Liver (tissue), 3 donors: ENCODE measurements around the gene CLN6.

Source experiments
- FOXA2 ChIP-seq: IDR thresholded peaks from 2 replicates; pipeline ENCODE4 v1.6.1; 2016; ENCODE audit warnings: antibody characterized with exemption
- JUND ChIP-seq, 2 donors: IDR thresholded peaks; 2 replicates each; pipeline ENCODE4 v1.6.1; 2016; ENCODE audit warnings: antibody characterized with exemption in 2 of 2
- RAD21 ChIP-seq, 2 donors: IDR thresholded peaks; 2 replicates each; pipeline ENCODE4 v1.6.1; 2016; ENCODE audit warnings: antibody characterized with exemption in 2 of 2, mild to moderate bottlenecking in 2 of 2
- TF ChIP-seq, protein P1 (sequence below): IDR thresholded peaks from 2 replicates; pipeline ENCODE4 v1.6.1; 2016; ENCODE audit warnings: antibody characterized with exemption, mild to moderate bottlenecking
- TF ChIP-seq, protein P2 (sequence below): fragments of 150-350 bp; IDR thresholded peaks from 2 replicates; pipeline ENCODE4 v1.5.1; 2017; ENCODE audit warnings: improper control_type of control experiment, low read depth, low read length; ENCODE audit not compliant: missing input control
- TF ChIP-seq, protein P3 (sequence below): IDR thresholded peaks from 2 replicates; pipeline ENCODE4 v1.6.1; 2016; ENCODE audit warnings: antibody characterized with exemption
- donor health status: healthy.
- donor health status: healthy.

DNA sequence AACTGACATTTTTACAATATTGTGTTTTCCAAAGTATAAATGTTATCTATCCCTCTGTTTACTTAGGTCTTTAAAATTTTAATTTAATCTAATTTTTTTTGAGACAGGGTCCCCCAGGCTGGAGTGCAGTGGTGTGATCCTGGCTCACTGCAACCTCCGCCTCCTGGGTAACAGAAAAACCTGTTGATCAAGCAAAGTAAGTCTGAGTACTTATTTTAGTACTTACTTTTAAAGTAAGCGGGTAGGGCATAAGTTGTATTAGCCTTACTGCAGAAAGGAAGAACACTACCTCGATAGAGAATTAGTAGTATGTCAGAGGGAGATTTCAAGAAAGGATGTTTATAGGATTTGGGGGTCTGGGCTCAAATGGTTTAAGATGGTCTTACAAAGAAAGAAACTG lies 36.1 kb upstream of the CLN6 start:
- TF ChIP-seq, protein P1, sequence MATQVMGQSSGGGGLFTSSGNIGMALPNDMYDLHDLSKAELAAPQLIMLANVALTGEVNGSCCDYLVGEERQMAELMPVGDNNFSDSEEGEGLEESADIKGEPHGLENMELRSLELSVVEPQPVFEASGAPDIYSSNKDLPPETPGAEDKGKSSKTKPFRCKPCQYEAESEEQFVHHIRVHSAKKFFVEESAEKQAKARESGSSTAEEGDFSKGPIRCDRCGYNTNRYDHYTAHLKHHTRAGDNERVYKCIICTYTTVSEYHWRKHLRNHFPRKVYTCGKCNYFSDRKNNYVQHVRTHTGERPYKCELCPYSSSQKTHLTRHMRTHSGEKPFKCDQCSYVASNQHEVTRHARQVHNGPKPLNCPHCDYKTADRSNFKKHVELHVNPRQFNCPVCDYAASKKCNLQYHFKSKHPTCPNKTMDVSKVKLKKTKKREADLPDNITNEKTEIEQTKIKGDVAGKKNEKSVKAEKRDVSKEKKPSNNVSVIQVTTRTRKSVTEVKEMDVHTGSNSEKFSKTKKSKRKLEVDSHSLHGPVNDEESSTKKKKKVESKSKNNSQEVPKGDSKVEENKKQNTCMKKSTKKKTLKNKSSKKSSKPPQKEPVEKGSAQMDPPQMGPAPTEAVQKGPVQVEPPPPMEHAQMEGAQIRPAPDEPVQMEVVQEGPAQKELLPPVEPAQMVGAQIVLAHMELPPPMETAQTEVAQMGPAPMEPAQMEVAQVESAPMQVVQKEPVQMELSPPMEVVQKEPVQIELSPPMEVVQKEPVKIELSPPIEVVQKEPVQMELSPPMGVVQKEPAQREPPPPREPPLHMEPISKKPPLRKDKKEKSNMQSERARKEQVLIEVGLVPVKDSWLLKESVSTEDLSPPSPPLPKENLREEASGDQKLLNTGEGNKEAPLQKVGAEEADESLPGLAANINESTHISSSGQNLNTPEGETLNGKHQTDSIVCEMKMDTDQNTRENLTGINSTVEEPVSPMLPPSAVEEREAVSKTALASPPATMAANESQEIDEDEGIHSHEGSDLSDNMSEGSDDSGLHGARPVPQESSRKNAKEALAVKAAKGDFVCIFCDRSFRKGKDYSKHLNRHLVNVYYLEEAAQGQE: no peak
- TF ChIP-seq, protein P2, sequence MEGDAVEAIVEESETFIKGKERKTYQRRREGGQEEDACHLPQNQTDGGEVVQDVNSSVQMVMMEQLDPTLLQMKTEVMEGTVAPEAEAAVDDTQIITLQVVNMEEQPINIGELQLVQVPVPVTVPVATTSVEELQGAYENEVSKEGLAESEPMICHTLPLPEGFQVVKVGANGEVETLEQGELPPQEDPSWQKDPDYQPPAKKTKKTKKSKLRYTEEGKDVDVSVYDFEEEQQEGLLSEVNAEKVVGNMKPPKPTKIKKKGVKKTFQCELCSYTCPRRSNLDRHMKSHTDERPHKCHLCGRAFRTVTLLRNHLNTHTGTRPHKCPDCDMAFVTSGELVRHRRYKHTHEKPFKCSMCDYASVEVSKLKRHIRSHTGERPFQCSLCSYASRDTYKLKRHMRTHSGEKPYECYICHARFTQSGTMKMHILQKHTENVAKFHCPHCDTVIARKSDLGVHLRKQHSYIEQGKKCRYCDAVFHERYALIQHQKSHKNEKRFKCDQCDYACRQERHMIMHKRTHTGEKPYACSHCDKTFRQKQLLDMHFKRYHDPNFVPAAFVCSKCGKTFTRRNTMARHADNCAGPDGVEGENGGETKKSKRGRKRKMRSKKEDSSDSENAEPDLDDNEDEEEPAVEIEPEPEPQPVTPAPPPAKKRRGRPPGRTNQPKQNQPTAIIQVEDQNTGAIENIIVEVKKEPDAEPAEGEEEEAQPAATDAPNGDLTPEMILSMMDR: no peak
- TF ChIP-seq RAD21 (IDR thresholded peaks at IDR 0.05): no peak
- no peak for TF ChIP-seq JUND (IDR thresholded peaks at IDR 0.05)
- TF ChIP-seq FOXA2: no peak
- TF ChIP-seq, protein P3, sequence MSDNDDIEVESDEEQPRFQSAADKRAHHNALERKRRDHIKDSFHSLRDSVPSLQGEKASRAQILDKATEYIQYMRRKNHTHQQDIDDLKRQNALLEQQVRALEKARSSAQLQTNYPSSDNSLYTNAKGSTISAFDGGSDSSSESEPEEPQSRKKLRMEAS: no peak
